ENCODE measurements around the gene CYP3A7.

DNA sequence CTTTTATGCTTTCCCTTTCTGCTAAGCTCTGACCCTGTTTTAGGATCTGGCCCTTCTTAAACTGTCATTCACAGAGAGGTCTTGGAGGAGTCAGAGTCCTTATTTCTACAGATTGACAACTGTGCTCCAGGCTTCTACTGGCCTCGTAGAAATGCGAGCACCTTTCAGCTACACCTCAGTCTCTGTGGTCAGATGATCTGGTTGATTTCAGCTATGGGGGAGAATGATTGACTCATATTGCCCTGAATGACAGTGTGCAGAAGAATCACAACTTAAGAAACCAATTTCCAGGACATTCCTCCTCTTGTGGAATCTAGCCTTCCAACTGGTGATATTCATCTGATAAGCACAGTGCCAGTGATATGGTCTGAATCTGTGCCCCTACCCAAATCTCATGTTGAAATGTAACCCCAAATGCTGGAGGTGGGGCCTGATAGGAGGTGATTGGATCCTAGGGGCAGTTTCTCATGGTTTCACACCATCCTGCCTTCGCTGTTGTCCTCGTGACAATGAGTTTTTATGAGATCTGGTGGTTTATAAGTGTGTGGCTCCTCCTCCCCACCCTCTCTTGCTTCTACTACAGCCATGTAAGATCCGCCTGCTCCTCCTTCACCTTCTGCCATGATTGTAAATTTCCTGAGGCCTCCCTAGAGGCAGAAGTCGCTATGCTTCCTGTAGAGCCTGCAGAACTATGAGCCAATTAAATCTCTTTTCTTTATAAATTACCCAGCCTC, 14.0 kb upstream of the CYP3A7 start:
- TF ChIP-seq CTCF (conservative IDR thresholded peaks at IDR 0.05; ENCODE audit: low read depth, low read length) (no peak), EZH2 (IDR thresholded peaks at IDR 0.05; ENCODE audit: low read length, unreplicated experiment) (no peak)

Measured in PC-3 (cell line).